Stimulated activated CD8-positive, alpha-beta memory T cell treated with anti-CD3 and anti-CD28 coated beads, Interleukin-12 subunit alpha, Interleukin-12 subunit beta, amount 100 ng/mL, for 1 hour (primary cell): Measurements from ENCODE around the gene CFAP206.
A peak's percentile ranks its signal among the peaks of the same experiment; 100 is the strongest.
"Not testable (repeated sequence)": the region's sequence is repeated elsewhere in the genome, so short reads cannot be mapped to it uniquely, and the experiment has no call there.

Source experiments
- DNase-seq: peaks from one replicate; pipeline ENCODE4 v3.0.0-alpha.2; 2020; ENCODE audit warnings: low read depth

Gene CFAP206

GRCh38 chr6:87426789-87427188 is 19.0 kb downstream of the CFAP206 start:
- no peak for DNase-seq

GRCh38 chr6:87430499-87430898 is 22.7 kb downstream of the CFAP206 start:
- no peak for DNase-seq

- no peak for DNase-seq
Measured at GRCh38 chr6:87431263-87431662, 23.5 kb downstream of the CFAP206 start.

- DNase-seq: peak; percentile 7
Measured at GRCh38 chr6:87436435-87436834, 28.7 kb downstream of the CFAP206 start.

GRCh38 chr6:87441711-87442110 is 33.9 kb downstream of the CFAP206 start:
- no peak for DNase-seq

GRCh38 chr6:87444362-87444761 is 36.6 kb downstream of the CFAP206 start:
- DNase-seq: no peak

GRCh38 chr6:87465051-87465450 is 57.3 kb downstream of the CFAP206 start:
- DNase-seq: no peak

- DNase-seq: peak; percentile 70
Measured at GRCh38 chr6:87472525-87473418, 65.0 kb downstream of the CFAP206 start, which contains the start of gene SLC35A1. Gene SLC35A1 (plus strand): TSS chr6:87472974. CDS start chr6:87473004, 30 bp downstream.

- DNase-seq: peak; percentile 36
Measured at GRCh38 chr6:87473419-87473903, 65.7 kb downstream of the CFAP206 start.

GRCh38 chr6:87481931-87482330 is 74.2 kb downstream of the CFAP206 start:
- DNase-seq: no peak

- DNase-seq: no peak
Measured at GRCh38 chr6:87482366-87482765, 74.6 kb downstream of the CFAP206 start.

GRCh38 chr6:87483929-87484328 is 76.2 kb downstream of the CFAP206 start:
- DNase-seq: no peak

- no peak for DNase-seq
Measured at GRCh38 chr6:87484491-87484890, 76.7 kb downstream of the CFAP206 start.

- DNase-seq: no peak
Measured at GRCh38 chr6:87487555-87487954, 79.8 kb downstream of the CFAP206 start.

- DNase-seq: not testable (repeated sequence)
Measured at GRCh38 chr6:87489326-87489725, 81.6 kb downstream of the CFAP206 start.

- no peak for DNase-seq
Measured at GRCh38 chr6:87494761-87495422, 87.1 kb downstream of the CFAP206 start.

- DNase-seq: no peak
Measured at GRCh38 chr6:87498048-87498447, 90.3 kb downstream of the CFAP206 start.

GRCh38 chr6:87501809-87502572 is 94.2 kb downstream of the CFAP206 start:
- DNase-seq: no peak

- no peak for DNase-seq
Measured at GRCh38 chr6:87504441-87504840, 96.7 kb downstream of the CFAP206 start.
